Calu3 (cell line): Measurements from ENCODE around the gene MRPL55. TPM values are rescaled to one million over a fixed set of nuclear protein-coding genes. Genes with fewer than 3 reads are reported as not detected.

ENCODE experiments used
- BruUV-seq: library from RNA; stranded (reverse); fragments of 400-500 nt; replicated peaks from 2 replicates; lab custom pipeline; 2021; lab: Mats Ljungman, UMichigan
- CTCF ChIA-PET: fragments of 300-600 bp; sonication (Branson Sonifier 250); formaldehyde crosslinking; loops from one replicate; lab custom pipeline; 2022; ENCODE audit warnings: antibody characterized with exemption; lab: Charles Lee
- DNase-seq: peaks from one replicate; pipeline ENCODE4 v3.0.0; 2022
- H3K27ac Mint-ChIP-seq: one replicate; pipeline ENCODE4 v1.8.0; 2022; ENCODE audit warnings: mixed read lengths; ENCODE audit not compliant: unreplicated experiment
- H3K27me3 Mint-ChIP-seq: one replicate; pipeline ENCODE4 v1.8.0; 2022; ENCODE audit warnings: mixed read lengths; ENCODE audit not compliant: unreplicated experiment
- H3K36me3 Mint-ChIP-seq: one replicate; pipeline ENCODE4 v1.8.0; 2022; ENCODE audit warnings: mild to moderate bottlenecking, moderate library complexity, mixed read lengths; ENCODE audit not compliant: insufficient read depth, unreplicated experiment
- H3K4me1 Mint-ChIP-seq: one replicate; pipeline ENCODE4 v1.8.0; 2022; ENCODE audit warnings: mild to moderate bottlenecking, low read depth, mixed read lengths; ENCODE audit not compliant: unreplicated experiment
- H3K4me3 Mint-ChIP-seq: one replicate; pipeline ENCODE4 v1.8.0; 2022; ENCODE audit warnings: mild to moderate bottlenecking, low read depth, moderate library complexity, mixed read lengths; ENCODE audit not compliant: unreplicated experiment
- H3K9me3 Mint-ChIP-seq: one replicate; pipeline ENCODE4 v1.8.0; 2022; ENCODE audit warnings: low read depth, mixed read lengths; ENCODE audit not compliant: unreplicated experiment
- intact Hi-C: fragments of 100-400 bp; cut with micrococcal nuclease; formaldehyde crosslinking; loops from one replicate; pipeline ENCODE4 v1.10.0; 2022; ENCODE audit not compliant: unreplicated experiment
- total RNA-seq: library from RNA; stranded (reverse); gene quantifications from 2 replicates; pipeline ENCODE4 v1.2.3, GENCODE V29; 2022
- TF ChIP-seq, protein P1 (sequence below): fragments of 200-600 bp; IDR thresholded peaks from one replicate; pipeline ENCODE4 v1.8.0; 2022; ENCODE audit warnings: antibody characterized with exemption; ENCODE audit not compliant: unreplicated experiment

MRPL55 gene
- total RNA-seq, 1 experiment from 2014 or later = 72.3 TPM

GRCh38 chr1:228084325-228084724, 24.8 kb downstream of the MRPL55 start:
- peak overlapping the region; percentile 89 for H3K4me3 Mint-ChIP-seq
- H3K4me1 Mint-ChIP-seq = peaks cover 64% of the 10 kb centered on the region
- H3K36me3 Mint-ChIP-seq = peaks cover 83% of the 10 kb centered on the region
- intact Hi-C loops = no loop called here
- TSS peak; percentile 34 for BruUV-seq
- TF ChIP-seq, protein P1, sequence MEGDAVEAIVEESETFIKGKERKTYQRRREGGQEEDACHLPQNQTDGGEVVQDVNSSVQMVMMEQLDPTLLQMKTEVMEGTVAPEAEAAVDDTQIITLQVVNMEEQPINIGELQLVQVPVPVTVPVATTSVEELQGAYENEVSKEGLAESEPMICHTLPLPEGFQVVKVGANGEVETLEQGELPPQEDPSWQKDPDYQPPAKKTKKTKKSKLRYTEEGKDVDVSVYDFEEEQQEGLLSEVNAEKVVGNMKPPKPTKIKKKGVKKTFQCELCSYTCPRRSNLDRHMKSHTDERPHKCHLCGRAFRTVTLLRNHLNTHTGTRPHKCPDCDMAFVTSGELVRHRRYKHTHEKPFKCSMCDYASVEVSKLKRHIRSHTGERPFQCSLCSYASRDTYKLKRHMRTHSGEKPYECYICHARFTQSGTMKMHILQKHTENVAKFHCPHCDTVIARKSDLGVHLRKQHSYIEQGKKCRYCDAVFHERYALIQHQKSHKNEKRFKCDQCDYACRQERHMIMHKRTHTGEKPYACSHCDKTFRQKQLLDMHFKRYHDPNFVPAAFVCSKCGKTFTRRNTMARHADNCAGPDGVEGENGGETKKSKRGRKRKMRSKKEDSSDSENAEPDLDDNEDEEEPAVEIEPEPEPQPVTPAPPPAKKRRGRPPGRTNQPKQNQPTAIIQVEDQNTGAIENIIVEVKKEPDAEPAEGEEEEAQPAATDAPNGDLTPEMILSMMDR = no peak
- peak overlapping the region; percentile 97 for H3K27ac Mint-ChIP-seq
- CTCF ChIA-PET = interaction anchor here (0.9 to 1.5 kb wide), 3 partner anchors 18 to 85 kb away, joined by 3 to 5 read pairs (median 5); no protein-coding TSS in a partner anchor
- no peaks in the 10 kb centered on the region for H3K27me3 Mint-ChIP-seq
- DNase-seq = no peak
- no peaks in the 10 kb centered on the region for H3K9me3 Mint-ChIP-seq

GRCh38 chr1:228083871-228084278, 25.2 kb downstream of the MRPL55 start:
- CTCF ChIA-PET = interaction anchor here (1.1 to 1.5 kb wide), 2 partner anchors 18 to 84 kb away, joined by 5 read pairs; no protein-coding TSS in a partner anchor
- no peaks in the 10 kb centered on the region for H3K9me3 Mint-ChIP-seq
- intact Hi-C loops = no loop called here
- no peaks in the 10 kb centered on the region for H3K27me3 Mint-ChIP-seq
- TF ChIP-seq, protein P1 = no peak
- peaks cover 59% of the 10 kb centered on the region for H3K4me1 Mint-ChIP-seq
- no peak for DNase-seq
- H3K4me3 Mint-ChIP-seq = peak overlapping the region; percentile 89
- H3K36me3 Mint-ChIP-seq = peaks cover 79% of the 10 kb centered on the region
- peak overlapping the region; percentile 97 for H3K27ac Mint-ChIP-seq
- BruUV-seq = no TSS peak

DNA sequence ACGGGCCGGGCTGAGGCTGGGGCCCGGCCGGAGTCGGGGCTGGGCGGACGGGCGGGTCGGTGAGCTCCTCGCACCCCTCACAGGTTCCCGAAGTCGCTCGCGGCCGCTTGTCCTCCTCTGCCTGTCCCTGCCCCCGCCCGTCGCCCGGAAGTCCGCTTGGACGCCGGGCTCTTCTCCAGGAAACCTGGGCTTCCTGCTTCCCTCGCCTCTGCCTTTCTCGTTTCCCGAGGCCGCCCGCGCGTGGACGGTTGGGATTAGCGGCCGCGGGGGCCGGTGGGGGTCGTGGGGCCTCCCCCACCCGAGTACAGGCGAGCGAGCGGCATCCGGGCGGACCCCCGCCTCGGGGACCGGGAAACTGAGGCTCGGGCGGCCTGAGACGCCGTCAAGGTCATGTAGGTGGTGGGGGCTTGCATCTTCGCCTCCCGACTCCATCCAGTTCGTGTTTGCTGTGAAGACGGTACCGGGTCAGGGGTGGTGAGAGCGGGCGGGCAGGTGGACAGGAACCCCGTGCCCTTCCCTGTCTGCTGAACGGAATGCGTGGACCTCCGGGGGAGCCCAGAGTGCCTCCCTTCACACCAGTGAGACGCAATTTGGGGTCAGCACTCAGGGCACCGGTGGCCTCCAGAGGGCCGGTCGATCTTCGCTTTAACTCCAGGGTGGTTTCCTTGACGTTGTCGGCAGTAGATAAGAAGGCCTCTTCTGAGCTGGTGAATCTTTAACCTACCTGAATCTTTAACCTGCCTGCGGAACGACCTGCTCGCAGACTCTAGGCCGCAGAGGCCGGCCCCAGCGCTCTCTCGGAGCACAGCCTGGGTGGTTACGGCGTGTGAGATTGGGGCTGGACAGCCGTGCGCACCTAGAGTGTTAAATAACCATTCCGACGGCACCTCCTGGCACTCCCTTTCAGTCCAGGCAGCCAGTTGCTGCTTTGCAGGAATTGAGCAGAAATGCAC, 25.9 kb downstream of the MRPL55 start:
- H3K36me3 Mint-ChIP-seq = peaks cover 72% of the 10 kb centered on the region
- TF ChIP-seq, protein P1 = no peak
- intact Hi-C loops = no loop called here
- peaks cover 53% of the 10 kb centered on the region for H3K4me1 Mint-ChIP-seq
- H3K4me3 Mint-ChIP-seq = peak overlapping the region; percentile 89
- CTCF ChIA-PET = interaction anchor here (0.5 to 1.6 kb wide), 6 partner anchors 19 to 306 kb away, joined by 3 to 7 read pairs (median 5); no protein-coding TSS in a partner anchor
- BruUV-seq = no TSS peak
- H3K27me3 Mint-ChIP-seq = no peaks in the 10 kb centered on the region
- peak; percentile 48 for DNase-seq
- H3K9me3 Mint-ChIP-seq = no peaks in the 10 kb centered on the region
- H3K27ac Mint-ChIP-seq = peak overlapping the region; percentile 97

DNA sequence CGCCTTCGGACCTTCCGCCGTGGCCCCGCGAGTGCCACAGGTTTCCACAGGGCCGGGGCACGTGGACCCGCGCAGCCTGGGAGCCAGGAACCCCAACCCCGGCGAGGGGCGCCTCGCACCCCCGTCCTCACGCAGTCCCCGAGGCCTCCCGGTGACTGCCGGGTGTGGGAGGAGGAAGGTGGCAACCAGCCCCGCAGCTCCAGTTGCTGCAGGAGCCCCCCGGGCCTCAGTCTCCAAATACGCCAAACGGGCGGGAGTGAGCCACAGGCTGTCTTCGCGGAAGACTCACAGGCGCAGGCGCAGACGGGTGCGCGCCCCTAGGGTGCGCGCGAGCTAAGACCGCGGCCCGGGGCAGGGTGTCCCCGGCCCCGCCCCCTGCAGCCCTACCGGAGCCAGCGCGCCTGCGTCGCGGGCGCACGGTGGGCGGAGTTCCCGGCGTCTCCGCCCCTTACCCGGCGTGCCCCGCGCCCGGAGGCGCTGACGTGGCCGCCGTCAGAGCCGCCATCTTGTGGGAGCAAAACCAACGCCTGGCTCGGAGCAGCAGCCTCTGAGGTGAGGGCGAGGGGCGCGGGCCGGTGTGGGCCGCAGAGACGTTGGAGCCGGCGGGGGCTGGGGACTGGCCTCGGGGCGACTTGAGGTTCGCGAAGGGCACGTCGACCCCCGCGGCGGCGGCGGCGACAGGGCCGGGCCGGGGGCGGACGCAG, 26.7 kb downstream of the MRPL55 start, which contains the start of gene ARF1:
TSS of gene ARF1 (plus strand) at position 495 of the 704 bp plus-strand sequence. CDS start 14,407 bp downstream, outside the sequence.
- intact Hi-C loops = no loop called here
- Mint-ChIP-seq H3K9me3 (no peaks in the 10 kb centered on the region), H3K4me1 (peaks cover 44% of the 10 kb centered on the region), H3K36me3 (peaks cover 65% of the 10 kb centered on the region), H3K4me3 (peak within 1 kb of the TSS; percentile 89), H3K27me3 (peaks cover 6% of the 10 kb centered on the region), H3K27ac (peak within 1 kb of the TSS; percentile 97)
- DNase-seq = peak; percentile 97
- no TSS peak for BruUV-seq
- TF ChIP-seq, protein P1 = no peak
- CTCF ChIA-PET = interaction anchor here (0.5 to 1.6 kb wide), 7 partner anchors 9 to 307 kb away, joined by 3 to 7 read pairs (median 3); no protein-coding TSS in a partner anchor
